ENCODE results near the gene NDFIP1.

GRCh38 chr5:142087920-142088679 is 20.5 kb upstream of the NDFIP1 start:
- TF ChIP-seq CTCF (IDR thresholded peaks at IDR 0.05) = no peak
- no peak for TF ChIP-seq SIN3A (IDR thresholded peaks at IDR 0.05; ENCODE audit: borderline replicate concordance, insufficient read depth, low read depth, low read length)
- TF ChIP-seq POLR2AphosphoS5 (IDR thresholded peaks at IDR 0.05; ENCODE audit: low read depth, low read length) = no peak
- no peak for TF ChIP-seq TCF7L2 (IDR thresholded peaks at IDR 0.05; ENCODE audit: low read depth, low read length)
